Measurements from ENCODE around the gene CAPZA1.

DNA sequence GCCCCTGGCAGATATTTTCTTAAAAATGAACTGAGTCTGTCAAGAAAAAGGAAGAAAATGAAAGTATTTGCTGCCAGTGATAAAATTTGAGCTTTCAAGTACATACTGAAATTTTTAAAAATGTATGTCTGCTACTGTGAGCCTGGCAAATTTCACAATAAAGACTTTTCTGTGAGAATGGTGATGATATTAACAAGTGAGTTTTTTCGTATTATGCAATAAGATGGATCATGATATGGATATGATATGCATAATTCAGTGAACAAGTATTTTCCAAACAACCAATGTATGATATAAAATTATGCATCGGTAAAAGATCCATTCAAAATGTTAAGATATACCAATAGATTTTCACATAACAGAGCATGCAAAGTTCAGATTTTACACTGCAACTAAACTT, 16.6 kb upstream of the CAPZA1 start:
- TF ChIP-seq POLR2A (IDR thresholded peaks at IDR 0.05): no peak
- TF ChIP-seq, protein P1, sequence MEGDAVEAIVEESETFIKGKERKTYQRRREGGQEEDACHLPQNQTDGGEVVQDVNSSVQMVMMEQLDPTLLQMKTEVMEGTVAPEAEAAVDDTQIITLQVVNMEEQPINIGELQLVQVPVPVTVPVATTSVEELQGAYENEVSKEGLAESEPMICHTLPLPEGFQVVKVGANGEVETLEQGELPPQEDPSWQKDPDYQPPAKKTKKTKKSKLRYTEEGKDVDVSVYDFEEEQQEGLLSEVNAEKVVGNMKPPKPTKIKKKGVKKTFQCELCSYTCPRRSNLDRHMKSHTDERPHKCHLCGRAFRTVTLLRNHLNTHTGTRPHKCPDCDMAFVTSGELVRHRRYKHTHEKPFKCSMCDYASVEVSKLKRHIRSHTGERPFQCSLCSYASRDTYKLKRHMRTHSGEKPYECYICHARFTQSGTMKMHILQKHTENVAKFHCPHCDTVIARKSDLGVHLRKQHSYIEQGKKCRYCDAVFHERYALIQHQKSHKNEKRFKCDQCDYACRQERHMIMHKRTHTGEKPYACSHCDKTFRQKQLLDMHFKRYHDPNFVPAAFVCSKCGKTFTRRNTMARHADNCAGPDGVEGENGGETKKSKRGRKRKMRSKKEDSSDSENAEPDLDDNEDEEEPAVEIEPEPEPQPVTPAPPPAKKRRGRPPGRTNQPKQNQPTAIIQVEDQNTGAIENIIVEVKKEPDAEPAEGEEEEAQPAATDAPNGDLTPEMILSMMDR (IDR thresholded peaks at IDR 0.05): no peak
- no peak for TF ChIP-seq POLR2AphosphoS5 (IDR thresholded peaks at IDR 0.05)
